HEK293 (cell line): ENCODE measurements around the gene KDELR1.

Experiments
- BCL11A ChIP-seq: fragments of 450-650 bp; formaldehyde crosslinking; IDR thresholded peaks from 2 replicates; pipeline ENCODE4 v1.5.1; 2016; ENCODE audit warnings: low read depth, missing biosample characterization, missing genetic modification characterization
- BCL11B ChIP-seq: fragments of 450-650 bp; formaldehyde crosslinking; IDR thresholded peaks from 2 replicates; pipeline ENCODE4 v1.5.1; 2016; ENCODE audit warnings: low read depth, missing biosample characterization, missing genetic modification characterization
- KLF9 ChIP-seq: fragments of 450-650 bp; formaldehyde crosslinking; IDR thresholded peaks from 2 replicates; pipeline ENCODE4 v1.5.1; 2016; ENCODE audit warnings: missing biosample characterization, missing genetic modification characterization, low read depth
- REPIN1 ChIP-seq: fragments of 450-650 bp; formaldehyde crosslinking; IDR thresholded peaks from 2 replicates; pipeline ENCODE4 v1.5.1; 2017; ENCODE audit warnings: missing biosample characterization, missing genetic modification characterization, low read depth
- ZBTB48 ChIP-seq: fragments of 450-650 bp; formaldehyde crosslinking; IDR thresholded peaks from 2 replicates; pipeline ENCODE4 v1.5.1; 2016; ENCODE audit warnings: missing biosample characterization, missing genetic modification characterization
- ZIC2 ChIP-seq: fragments of 450-650 bp; formaldehyde crosslinking; IDR thresholded peaks from 2 replicates; pipeline ENCODE4 v1.5.1; 2016; ENCODE audit warnings: missing biosample characterization, missing genetic modification characterization
- ZNF16 ChIP-seq: fragments of 450-650 bp; formaldehyde crosslinking; IDR thresholded peaks from 2 replicates; pipeline ENCODE4 v1.5.1; 2016; ENCODE audit warnings: low read depth, missing biosample characterization, missing genetic modification characterization
- ZNF248 ChIP-seq: fragments of 450-650 bp; formaldehyde crosslinking; IDR thresholded peaks from 2 replicates; pipeline ENCODE4 v1.5.1; 2017; ENCODE audit warnings: missing biosample characterization, missing genetic modification characterization
- ZNF311 ChIP-seq: fragments of 450-650 bp; formaldehyde crosslinking; IDR thresholded peaks from 2 replicates; pipeline ENCODE4 v1.5.1; 2017; ENCODE audit warnings: missing biosample characterization, missing genetic modification characterization, borderline replicate concordance
- ZNF354C ChIP-seq: fragments of 450-650 bp; formaldehyde crosslinking; IDR thresholded peaks from 2 replicates; pipeline ENCODE4 v1.5.1; 2016; ENCODE audit warnings: missing biosample characterization, missing genetic modification characterization, low read depth, borderline replicate concordance
- ZNF416 ChIP-seq: fragments of 450-650 bp; formaldehyde crosslinking; IDR thresholded peaks from 2 replicates; pipeline ENCODE4 v1.5.1; 2016; ENCODE audit warnings: missing biosample characterization, missing genetic modification characterization
- ZNF473 ChIP-seq: fragments of 450-650 bp; formaldehyde crosslinking; IDR thresholded peaks from 2 replicates; pipeline ENCODE4 v1.5.1; 2017; ENCODE audit warnings: missing biosample characterization, missing genetic modification characterization
- ZNF510 ChIP-seq: fragments of 450-650 bp; formaldehyde crosslinking; IDR thresholded peaks from 2 replicates; pipeline ENCODE4 v1.5.1; 2018; ENCODE audit warnings: mild to moderate bottlenecking, missing genetic modification characterization, missing biosample characterization; ENCODE audit not compliant: insufficient replicate concordance
- ZNF544 ChIP-seq: fragments of 450-650 bp; formaldehyde crosslinking; IDR thresholded peaks from 2 replicates; pipeline ENCODE4 v1.5.0; 2017; ENCODE audit warnings: missing biosample characterization, missing genetic modification characterization
- ZNF549 ChIP-seq: fragments of 450-650 bp; IDR thresholded peaks from 2 replicates; pipeline ENCODE4 v1.5.1; 2018; ENCODE audit warnings: missing biosample characterization, missing genetic modification characterization, mild to moderate bottlenecking, inconsistent platforms, moderate library complexity
- ZNF610 ChIP-seq: fragments of 450-650 bp; formaldehyde crosslinking; IDR thresholded peaks from 2 replicates; pipeline ENCODE4 v1.5.1; 2016; ENCODE audit warnings: missing biosample characterization, missing genetic modification characterization, borderline replicate concordance
- ZNF654 ChIP-seq: fragments of 450-650 bp; formaldehyde crosslinking; IDR thresholded peaks from 2 replicates; pipeline ENCODE4 v1.5.1; 2016; ENCODE audit warnings: low read depth, missing biosample characterization, missing genetic modification characterization
- ZNF660 ChIP-seq: fragments of 450-650 bp; IDR thresholded peaks from 2 replicates; pipeline ENCODE4 v1.5.1; 2018; ENCODE audit warnings: missing biosample characterization, mild to moderate bottlenecking, missing genetic modification characterization
- ZNF664 ChIP-seq: fragments of 450-650 bp; formaldehyde crosslinking; IDR thresholded peaks from 2 replicates; pipeline ENCODE4 v1.5.1; 2016; ENCODE audit warnings: missing biosample characterization, missing genetic modification characterization
- ZNF670 ChIP-seq: fragments of 450-650 bp; formaldehyde crosslinking; IDR thresholded peaks from 2 replicates; pipeline ENCODE4 v1.5.1; 2016; ENCODE audit warnings: missing biosample characterization, missing genetic modification characterization, low read depth
- ZNF785 ChIP-seq: fragments of 450-650 bp; formaldehyde crosslinking; IDR thresholded peaks from 2 replicates; pipeline ENCODE4 v1.5.1; 2016; ENCODE audit warnings: missing biosample characterization, missing genetic modification characterization
- TF ChIP-seq, protein P1 (sequence below): fragments of 450-650 bp; formaldehyde crosslinking; conservative IDR thresholded peaks from 2 replicates; pipeline ENCODE4 v1.5.1; 2016; ENCODE audit warnings: low read depth, missing biosample characterization, missing genetic modification characterization
- TF ChIP-seq, protein P2 (sequence below): fragments of 450-650 bp; formaldehyde crosslinking; IDR thresholded peaks from 2 replicates; pipeline ENCODE4 v1.5.1; 2016; ENCODE audit warnings: missing biosample characterization, missing genetic modification characterization
- TF ChIP-seq, protein P3 (sequence below): fragments of 450-650 bp; formaldehyde crosslinking; IDR thresholded peaks from 2 replicates; pipeline ENCODE4 v1.5.1; 2016; ENCODE audit warnings: missing biosample characterization, missing genetic modification characterization
- TF ChIP-seq, protein P4 (sequence below): fragments of 450-650 bp; formaldehyde crosslinking; optimal IDR thresholded peaks from 2 replicates; pipeline ENCODE3; 2016; ENCODE audit warnings: missing biosample characterization, mild to moderate bottlenecking, missing genetic modification characterization
- TF ChIP-seq, protein P5 (sequence below): fragments of 450-650 bp; formaldehyde crosslinking; IDR thresholded peaks from 2 replicates; pipeline ENCODE4 v1.5.1; 2017; ENCODE audit warnings: missing biosample characterization, missing genetic modification characterization

KDELR1 gene

DNA sequence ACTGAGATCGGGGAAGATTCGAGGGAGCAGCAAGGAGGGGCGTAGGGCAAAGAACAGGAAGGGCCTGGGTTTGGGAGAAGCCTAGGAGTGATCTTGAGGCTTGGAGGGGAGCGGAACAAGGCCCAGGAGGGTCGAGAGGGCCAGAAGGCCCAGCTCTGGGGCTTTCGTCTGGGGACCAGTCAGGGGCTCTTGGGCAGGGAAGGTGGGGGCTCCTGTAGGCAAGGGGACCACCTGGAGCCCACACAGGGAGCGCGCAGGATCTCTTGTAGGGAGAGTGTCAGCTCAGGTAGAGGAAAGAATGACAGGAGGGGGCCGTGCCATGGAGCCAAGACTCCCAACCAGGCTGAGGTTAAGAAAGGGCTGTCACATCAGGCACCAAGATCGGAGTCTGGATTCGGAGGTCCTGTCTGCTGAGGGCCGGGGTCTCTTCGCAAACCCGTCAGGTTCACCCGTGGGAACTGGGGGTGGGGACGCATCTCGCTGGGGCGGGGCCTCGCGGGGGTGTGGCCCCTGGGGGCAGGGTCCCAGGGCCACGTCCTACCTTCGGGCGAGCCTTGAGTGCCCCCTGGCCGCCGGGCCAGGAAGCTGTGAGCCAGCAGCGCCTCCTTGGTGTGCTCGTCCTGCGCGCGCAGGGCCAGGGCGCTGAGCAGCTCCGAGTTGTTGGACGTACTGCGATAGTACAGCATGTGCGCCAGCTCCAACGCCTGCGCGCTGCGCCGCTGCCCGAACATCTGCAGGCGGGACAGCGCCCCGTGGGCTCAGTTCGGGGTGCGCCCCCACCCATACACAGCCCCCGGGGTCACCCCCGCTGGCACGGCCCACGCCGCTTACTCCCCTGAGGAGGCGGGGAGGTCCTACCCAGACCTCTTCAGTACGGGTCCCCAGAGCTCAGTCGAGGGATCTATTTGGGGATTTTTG, 57.6 kb downstream of the KDELR1 start (continued):
- TF ChIP-seq, protein P1, sequence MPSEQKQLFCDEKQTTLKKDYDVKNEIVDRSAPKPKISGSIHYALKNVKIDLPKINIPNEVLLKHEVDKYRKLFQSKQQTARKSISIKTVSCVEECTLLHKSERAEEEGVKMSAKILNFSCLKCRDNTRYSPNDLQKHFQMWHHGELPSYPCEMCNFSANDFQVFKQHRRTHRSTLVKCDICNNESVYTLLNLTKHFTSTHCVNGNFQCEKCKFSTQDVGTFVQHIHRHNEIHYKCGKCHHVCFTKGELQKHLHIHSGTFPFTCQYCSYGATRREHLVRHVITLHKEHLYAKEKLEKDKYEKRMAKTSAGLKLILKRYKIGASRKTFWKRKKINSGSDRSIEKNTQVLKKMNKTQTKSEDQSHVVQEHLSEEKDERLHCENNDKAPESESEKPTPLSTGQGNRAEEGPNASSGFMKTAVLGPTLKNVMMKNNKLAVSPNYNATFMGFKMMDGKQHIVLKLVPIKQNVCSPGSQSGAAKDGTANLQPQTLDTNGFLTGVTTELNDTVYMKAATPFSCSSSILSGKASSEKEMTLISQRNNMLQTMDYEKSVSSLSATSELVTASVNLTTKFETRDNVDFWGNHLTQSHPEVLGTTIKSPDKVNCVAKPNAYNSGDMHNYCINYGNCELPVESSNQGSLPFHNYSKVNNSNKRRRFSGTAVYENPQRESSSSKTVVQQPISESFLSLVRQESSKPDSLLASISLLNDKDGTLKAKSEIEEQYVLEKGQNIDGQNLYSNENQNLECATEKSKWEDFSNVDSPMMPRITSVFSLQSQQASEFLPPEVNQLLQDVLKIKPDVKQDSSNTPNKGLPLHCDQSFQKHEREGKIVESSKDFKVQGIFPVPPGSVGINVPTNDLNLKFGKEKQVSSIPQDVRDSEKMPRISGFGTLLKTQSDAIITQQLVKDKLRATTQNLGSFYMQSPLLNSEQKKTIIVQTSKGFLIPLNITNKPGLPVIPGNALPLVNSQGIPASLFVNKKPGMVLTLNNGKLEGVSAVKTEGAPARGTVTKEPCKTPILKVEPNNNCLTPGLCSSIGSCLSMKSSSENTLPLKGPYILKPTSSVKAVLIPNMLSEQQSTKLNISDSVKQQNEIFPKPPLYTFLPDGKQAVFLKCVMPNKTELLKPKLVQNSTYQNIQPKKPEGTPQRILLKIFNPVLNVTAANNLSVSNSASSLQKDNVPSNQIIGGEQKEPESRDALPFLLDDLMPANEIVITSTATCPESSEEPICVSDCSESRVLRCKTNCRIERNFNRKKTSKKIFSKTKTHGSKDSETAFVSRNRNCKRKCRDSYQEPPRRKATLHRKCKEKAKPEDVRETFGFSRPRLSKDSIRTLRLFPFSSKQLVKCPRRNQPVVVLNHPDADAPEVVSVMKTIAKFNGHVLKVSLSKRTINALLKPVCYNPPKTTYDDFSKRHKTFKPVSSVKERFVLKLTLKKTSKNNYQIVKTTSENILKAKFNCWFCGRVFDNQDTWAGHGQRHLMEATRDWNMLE (tag by site-specific recombination) = no peak
- peak; percentile 29; the same call in 1 of the 2 replicates for TF ChIP-seq ZNF660 (tag by site-specific recombination)
- TF ChIP-seq ZNF510 (tag by site-specific recombination) = no peak
- TF ChIP-seq ZNF544 (tag by site-specific recombination) = no peak
- no peak for TF ChIP-seq ZNF549 (tag by site-specific recombination)
- TF ChIP-seq ZNF610 (tag by site-specific recombination) = no peak
- TF ChIP-seq ZBTB48 (tag by site-specific recombination) = no peak
- TF ChIP-seq REPIN1 = no peak
- TF ChIP-seq, protein P2, sequence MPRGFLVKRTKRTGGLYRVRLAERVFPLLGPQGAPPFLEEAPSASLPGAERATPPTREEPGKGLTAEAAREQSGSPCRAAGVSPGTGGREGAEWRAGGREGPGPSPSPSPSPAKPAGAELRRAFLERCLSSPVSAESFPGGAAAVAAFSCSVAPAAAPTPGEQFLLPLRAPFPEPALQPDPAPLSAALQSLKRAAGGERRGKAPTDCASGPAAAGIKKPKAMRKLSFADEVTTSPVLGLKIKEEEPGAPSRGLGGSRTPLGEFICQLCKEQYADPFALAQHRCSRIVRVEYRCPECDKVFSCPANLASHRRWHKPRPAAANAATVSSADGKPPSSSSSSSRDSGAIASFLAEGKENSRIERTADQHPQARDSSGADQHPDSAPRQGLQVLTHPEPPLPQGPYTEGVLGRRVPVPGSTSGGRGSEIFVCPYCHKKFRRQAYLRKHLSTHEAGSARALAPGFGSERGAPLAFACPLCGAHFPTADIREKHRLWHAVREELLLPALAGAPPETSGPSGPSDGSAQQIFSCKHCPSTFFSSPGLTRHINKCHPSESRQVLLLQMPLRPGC = no peak
- TF ChIP-seq ZNF785 (tag by site-specific recombination) = no peak
- no peak for TF ChIP-seq ZNF354C (tag by site-specific recombination)
- TF ChIP-seq ZNF416 = no peak
- no peak for TF ChIP-seq ZNF16
- 0 out of 2 replicates have a peak, but pooled peaks have one; percentile 4 for TF ChIP-seq BCL11B (tag by site-specific recombination)
- TF ChIP-seq BCL11A (tag by site-specific recombination) = 0 out of 2 replicates have a peak, but pooled peaks have one; percentile 9
- TF ChIP-seq ZNF311 (tag by site-specific recombination) = no peak
- TF ChIP-seq, protein P3, sequence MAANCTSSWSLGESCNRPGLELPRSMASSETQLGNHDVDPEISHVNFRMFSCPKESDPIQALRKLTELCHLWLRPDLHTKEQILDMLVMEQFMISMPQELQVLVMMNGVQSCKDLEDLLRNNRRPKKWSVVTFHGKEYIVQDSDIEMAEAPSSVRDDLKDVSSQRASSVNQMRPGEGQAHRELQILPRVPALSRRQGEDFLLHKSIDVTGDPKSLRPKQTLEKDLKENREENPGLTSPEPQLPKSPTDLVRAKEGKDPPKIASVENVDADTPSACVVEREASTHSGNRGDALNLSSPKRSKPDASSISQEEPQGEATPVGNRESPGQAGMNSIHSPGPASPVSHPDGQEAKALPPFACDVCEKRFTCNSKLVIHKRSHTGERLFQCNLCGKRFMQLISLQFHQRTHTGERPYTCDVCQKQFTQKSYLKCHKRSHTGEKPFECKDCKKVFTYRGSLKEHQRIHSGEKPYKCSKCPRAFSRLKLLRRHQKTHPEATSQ (tag by site-specific recombination) = 0 out of 2 replicates have a peak, but pooled peaks have one; percentile 2
- no peak for TF ChIP-seq ZNF473
- no peak for TF ChIP-seq ZNF654
- no peak for TF ChIP-seq ZNF664 (tag by site-specific recombination)
- TF ChIP-seq ZNF248 = 0 out of 2 replicates have a peak, but pooled peaks have one; percentile 10
- TF ChIP-seq, protein P4, sequence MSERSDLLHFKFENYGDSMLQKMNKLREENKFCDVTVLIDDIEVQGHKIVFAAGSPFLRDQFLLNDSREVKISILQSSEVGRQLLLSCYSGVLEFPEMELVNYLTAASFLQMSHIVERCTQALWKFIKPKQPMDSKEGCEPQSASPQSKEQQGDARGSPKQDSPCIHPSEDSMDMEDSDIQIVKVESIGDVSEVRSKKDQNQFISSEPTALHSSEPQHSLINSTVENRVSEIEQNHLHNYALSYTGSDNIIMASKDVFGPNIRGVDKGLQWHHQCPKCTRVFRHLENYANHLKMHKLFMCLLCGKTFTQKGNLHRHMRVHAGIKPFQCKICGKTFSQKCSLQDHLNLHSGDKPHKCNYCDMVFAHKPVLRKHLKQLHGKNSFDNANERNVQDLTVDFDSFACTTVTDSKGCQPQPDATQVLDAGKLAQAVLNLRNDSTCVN (tag by site-specific recombination) = peak; percentile 70
- TF ChIP-seq, protein P5, sequence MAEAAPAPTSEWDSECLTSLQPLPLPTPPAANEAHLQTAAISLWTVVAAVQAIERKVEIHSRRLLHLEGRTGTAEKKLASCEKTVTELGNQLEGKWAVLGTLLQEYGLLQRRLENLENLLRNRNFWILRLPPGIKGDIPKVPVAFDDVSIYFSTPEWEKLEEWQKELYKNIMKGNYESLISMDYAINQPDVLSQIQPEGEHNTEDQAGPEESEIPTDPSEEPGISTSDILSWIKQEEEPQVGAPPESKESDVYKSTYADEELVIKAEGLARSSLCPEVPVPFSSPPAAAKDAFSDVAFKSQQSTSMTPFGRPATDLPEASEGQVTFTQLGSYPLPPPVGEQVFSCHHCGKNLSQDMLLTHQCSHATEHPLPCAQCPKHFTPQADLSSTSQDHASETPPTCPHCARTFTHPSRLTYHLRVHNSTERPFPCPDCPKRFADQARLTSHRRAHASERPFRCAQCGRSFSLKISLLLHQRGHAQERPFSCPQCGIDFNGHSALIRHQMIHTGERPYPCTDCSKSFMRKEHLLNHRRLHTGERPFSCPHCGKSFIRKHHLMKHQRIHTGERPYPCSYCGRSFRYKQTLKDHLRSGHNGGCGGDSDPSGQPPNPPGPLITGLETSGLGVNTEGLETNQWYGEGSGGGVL (tag by site-specific recombination) = no peak
- TF ChIP-seq ZNF670 = no peak
- TF ChIP-seq KLF9 (tag by site-specific recombination) = peak; percentile 96
- peak; percentile 75 for TF ChIP-seq ZIC2 (tag by site-specific recombination)
